ENCODE data around the gene MIB2. TPM values are rescaled to one million over a fixed set of nuclear protein-coding genes. Genes with fewer than 3 reads are reported as not detected.

MIB2 gene
- total and polyA plus RNA-seq, 2 experiments from 2014 or later: 47.5 to 75.3 TPM

GRCh38 chr1:1598051-1598719, 17.1 kb upstream of the MIB2 start:
- Histone ChIP-seq H2AFZ (no peak overlapping the region), H3K4me2 (no peak overlapping the region), H3K27me3 (peaks cover 67% of the 10 kb centered on the region), H3K36me3 (replicated peaks; ENCODE audit: insufficient read depth, low read depth) (no peaks in the 10 kb centered on the region), H4K20me1 (ENCODE audit: insufficient read depth, poor library complexity, severe bottlenecking) (no peaks in the 10 kb centered on the region), H3K4me3 (no peak overlapping the region), H3K27ac (no peak overlapping the region), H3K9me2 (replicated peaks; ENCODE audit: insufficient read depth) (no peaks in the 10 kb centered on the region), H3K4me1 (ENCODE audit: insufficient read depth) (peaks cover 3% of the 10 kb centered on the region), H3K79me2 (no peaks in the 10 kb centered on the region), H3K9me3 (ENCODE audit: low read depth) (no peaks in the 10 kb centered on the region)
- no peak for TF ChIP-seq EZH2 (IDR thresholded peaks at IDR 0.05; ENCODE audit: borderline replicate concordance)
- TF ChIP-seq, protein P1, sequence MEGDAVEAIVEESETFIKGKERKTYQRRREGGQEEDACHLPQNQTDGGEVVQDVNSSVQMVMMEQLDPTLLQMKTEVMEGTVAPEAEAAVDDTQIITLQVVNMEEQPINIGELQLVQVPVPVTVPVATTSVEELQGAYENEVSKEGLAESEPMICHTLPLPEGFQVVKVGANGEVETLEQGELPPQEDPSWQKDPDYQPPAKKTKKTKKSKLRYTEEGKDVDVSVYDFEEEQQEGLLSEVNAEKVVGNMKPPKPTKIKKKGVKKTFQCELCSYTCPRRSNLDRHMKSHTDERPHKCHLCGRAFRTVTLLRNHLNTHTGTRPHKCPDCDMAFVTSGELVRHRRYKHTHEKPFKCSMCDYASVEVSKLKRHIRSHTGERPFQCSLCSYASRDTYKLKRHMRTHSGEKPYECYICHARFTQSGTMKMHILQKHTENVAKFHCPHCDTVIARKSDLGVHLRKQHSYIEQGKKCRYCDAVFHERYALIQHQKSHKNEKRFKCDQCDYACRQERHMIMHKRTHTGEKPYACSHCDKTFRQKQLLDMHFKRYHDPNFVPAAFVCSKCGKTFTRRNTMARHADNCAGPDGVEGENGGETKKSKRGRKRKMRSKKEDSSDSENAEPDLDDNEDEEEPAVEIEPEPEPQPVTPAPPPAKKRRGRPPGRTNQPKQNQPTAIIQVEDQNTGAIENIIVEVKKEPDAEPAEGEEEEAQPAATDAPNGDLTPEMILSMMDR (IDR thresholded peaks at IDR 0.05; ENCODE audit: poor library complexity): no peak
- no peak for TF ChIP-seq EZH2phosphoT487 (IDR thresholded peaks at IDR 0.05; ENCODE audit: low read depth, severe bottlenecking, unreplicated experiment)
- no peak for DNase-seq (ENCODE audit: low spot score)
- 93% methylated on average over 26 of the region's 28 CpGs for WGBS (ENCODE audit: low lambda C conversion rate, missing lambda C conversion rate)

GRCh38 chr1:1598720-1599029, 16.6 kb upstream of the MIB2 start:
- Histone ChIP-seq H2AFZ (no peak overlapping the region), H4K20me1 (ENCODE audit: insufficient read depth, poor library complexity, severe bottlenecking) (no peaks in the 10 kb centered on the region), H3K36me3 (replicated peaks; ENCODE audit: insufficient read depth, low read depth) (no peaks in the 10 kb centered on the region), H3K27ac (no peak overlapping the region), H3K4me3 (no peak overlapping the region), H3K9me3 (ENCODE audit: low read depth) (no peaks in the 10 kb centered on the region), H3K4me1 (ENCODE audit: insufficient read depth) (peaks cover 3% of the 10 kb centered on the region), H3K9me2 (replicated peaks; ENCODE audit: insufficient read depth) (no peaks in the 10 kb centered on the region), H3K4me2 (no peak overlapping the region), H3K27me3 (peaks cover 72% of the 10 kb centered on the region), H3K79me2 (no peaks in the 10 kb centered on the region)
- 89% methylated on average over 13 of the region's 13 CpGs for WGBS (ENCODE audit: low lambda C conversion rate, missing lambda C conversion rate)
- no peak for DNase-seq (ENCODE audit: low spot score)
- TF ChIP-seq EZH2 (IDR thresholded peaks at IDR 0.05; ENCODE audit: borderline replicate concordance) (no peak), EZH2phosphoT487 (IDR thresholded peaks at IDR 0.05; ENCODE audit: low read depth, severe bottlenecking, unreplicated experiment) (no peak)
- TF ChIP-seq, protein P1 (IDR thresholded peaks at IDR 0.05; ENCODE audit: poor library complexity): no peak

DNA sequence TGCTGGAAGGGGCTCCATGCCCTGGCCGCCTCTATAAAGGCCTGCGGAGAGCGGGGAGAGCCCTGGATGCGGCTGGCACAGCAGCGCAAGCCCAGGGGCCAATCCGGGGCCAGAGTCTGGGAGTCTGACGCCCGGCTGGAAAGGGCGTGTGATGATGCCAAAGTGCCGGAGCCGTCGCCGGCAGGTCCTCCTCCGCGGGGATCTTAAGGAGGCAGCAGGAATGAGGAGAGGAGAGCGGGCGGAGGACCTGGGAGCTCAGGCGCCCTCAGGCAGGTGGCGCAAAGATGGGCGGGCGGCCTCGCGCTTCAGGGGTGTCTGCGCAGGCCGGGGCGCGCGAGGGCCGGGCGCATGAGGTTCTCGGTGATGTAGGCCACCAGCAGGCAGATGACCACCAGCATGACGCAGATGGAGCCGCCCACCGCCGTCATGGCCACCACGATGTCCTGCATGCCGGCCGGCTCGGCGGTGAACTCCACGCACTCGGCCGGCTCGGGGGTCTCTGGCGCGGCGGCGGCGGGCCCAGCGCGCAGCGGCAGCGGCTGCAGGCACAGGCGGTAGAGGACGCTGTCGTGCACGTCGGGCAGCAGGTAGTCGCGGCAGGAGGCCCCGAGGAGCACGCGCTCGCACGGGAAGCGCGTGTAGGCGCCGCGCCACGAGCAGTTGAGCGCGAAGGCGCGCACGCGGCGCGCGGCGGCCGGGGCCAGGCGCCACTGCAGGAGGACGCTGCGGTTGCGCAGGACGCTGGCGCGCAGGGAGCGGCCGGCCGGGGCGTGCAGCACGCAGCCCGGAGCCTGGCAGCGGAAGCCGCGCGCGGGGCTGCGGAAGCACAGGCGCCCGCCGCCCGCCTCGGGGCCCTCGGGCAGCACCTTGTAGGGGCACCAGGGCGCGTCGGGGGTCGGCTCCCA, 16.0 kb upstream of the MIB2 start:
- H2AFZ ChIP-seq: no peak overlapping the region
- peaks cover 74% of the 10 kb centered on the region for H3K27me3 ChIP-seq
- TF ChIP-seq EZH2 (IDR thresholded peaks at IDR 0.05; ENCODE audit: borderline replicate concordance) (peak; percentile 50), EZH2phosphoT487 (IDR thresholded peaks at IDR 0.05; ENCODE audit: low read depth, severe bottlenecking, unreplicated experiment) (no peak)
- TF ChIP-seq, protein P1 (IDR thresholded peaks at IDR 0.05; ENCODE audit: poor library complexity): no peak
- H3K27ac ChIP-seq: no peak overlapping the region
- H3K4me1 ChIP-seq (ENCODE audit: insufficient read depth): peaks cover 3% of the 10 kb centered on the region
- no peaks in the 10 kb centered on the region for H3K9me2 ChIP-seq (replicated peaks; ENCODE audit: insufficient read depth)
- H3K9me3 ChIP-seq (ENCODE audit: low read depth): no peaks in the 10 kb centered on the region
- DNase-seq (ENCODE audit: low spot score): peak; percentile 56
- no peaks in the 10 kb centered on the region for H3K36me3 ChIP-seq (replicated peaks; ENCODE audit: insufficient read depth, low read depth)
- H3K4me2 ChIP-seq: peak overlapping the region; percentile 74
- no peaks in the 10 kb centered on the region for H4K20me1 ChIP-seq (ENCODE audit: insufficient read depth, poor library complexity, severe bottlenecking)
- 17% methylated on average over 74 of the region's 111 CpGs for WGBS (ENCODE audit: low lambda C conversion rate, missing lambda C conversion rate)
- H3K4me3 ChIP-seq: no peak overlapping the region
- no peaks in the 10 kb centered on the region for H3K79me2 ChIP-seq

Measured in hepatocyte (in vitro differentiated cells).